Panc1 (cell line): ENCODE measurements around the gene METTL21C. TPM values are rescaled to one million over a fixed set of nuclear protein-coding genes. Genes with fewer than 3 reads are reported as not detected.

Source experiments
- ATAC-seq: fragments of 200-7000 bp; cut with Tn5 transposase; 2 replicates; pipeline ENCODE4 v1.9.1; 2020; ENCODE audit warnings: mild to moderate bottlenecking, moderate library complexity
- Bru-seq: library from RNA; stranded (reverse); fragments of 400-500 nt; gene quantifications from one replicate; lab custom pipeline; 2021; lab: Mats Ljungman, UMichigan
- BruChase-seq, 2 experiments: library from RNA; stranded (reverse); fragments of 400-500 nt; gene quantifications; one replicate each; lab custom pipeline; 2021; lab: Mats Ljungman, UMichigan
- BruUV-seq: library from RNA; stranded (reverse); fragments of 400-500 nt; replicated peaks from 2 replicates; lab custom pipeline; 2021; lab: Mats Ljungman, UMichigan
- CTCF ChIA-PET: fragments of 300-600 bp; sonication (Branson Sonifier 250); formaldehyde crosslinking; loops from one replicate; lab custom pipeline; 2022; ENCODE audit warnings: antibody characterized with exemption; lab: Charles Lee
- POLR2A ChIA-PET: fragments of 300-600 bp; sonication (Branson Sonifier 250); formaldehyde crosslinking; loops from one replicate; lab custom pipeline; 2022; ENCODE audit warnings: antibody characterized with exemption; lab: Charles Lee
- DNase-seq: peaks from one replicate; pipeline ENCODE4 v3.0.0-alpha.2; 2010; ENCODE audit warnings: low read depth, low spot score
- H3K27ac ChIP-seq: 2 replicates; pipeline ENCODE4 v1.5.1; 2011; ENCODE audit warnings: mild to moderate bottlenecking, low read length, inconsistent platforms
- H3K27me3 ChIP-seq: fragments of 200-500 bp; sonication (Bioruptor generic); 2 replicates; pipeline ENCODE4 v1.6.0; 2014; ENCODE audit warnings: low read length, inconsistent platforms; ENCODE audit not compliant: control insufficient read depth, insufficient read depth
- H3K36me3 ChIP-seq: fragments of 200-500 bp; sonication (Bioruptor generic); 2 replicates; pipeline ENCODE4 v1.5.1; 2014; ENCODE audit warnings: inconsistent platforms, mild to moderate bottlenecking, low read length, moderate library complexity; ENCODE audit not compliant: control insufficient read depth, insufficient read depth
- H3K4me1 ChIP-seq: 2 replicates; pipeline ENCODE4 v1.5.1; 2011; ENCODE audit warnings: inconsistent platforms, mild to moderate bottlenecking, low read length, moderate library complexity; ENCODE audit not compliant: control insufficient read depth, insufficient read depth
- H3K4me3 ChIP-seq, 2 experiments: 2 replicates each; pipeline ENCODE4 v1.5.1; 2011 to 2012; ENCODE audit warnings: low read depth in 2 of 2, low read length in 2 of 2, mild to moderate bottlenecking in 2 of 2, inconsistent platforms in 1 of 2, moderate library complexity in 1 of 2
- H3K9me3 ChIP-seq: fragments of 200-500 bp; sonication (Bioruptor generic); 2 replicates; pipeline ENCODE4 v1.5.1; 2014; ENCODE audit warnings: low read depth, mild to moderate bottlenecking, inconsistent platforms, low read length, moderate library complexity; ENCODE audit not compliant: control insufficient read depth, insufficient read depth
- POLR2AphosphoS5 ChIP-seq: IDR thresholded peaks from 2 replicates; pipeline ENCODE4 v1.6.1; 2012; ENCODE audit warnings: mild to moderate bottlenecking, low read depth, low read length, moderate library complexity
- SIN3A ChIP-seq: IDR thresholded peaks from 2 replicates; pipeline ENCODE4 v1.6.1; 2012; ENCODE audit warnings: low read depth, mild to moderate bottlenecking, low read length, moderate library complexity, borderline replicate concordance; ENCODE audit not compliant: insufficient read depth
- TCF7L2 ChIP-seq: IDR thresholded peaks from 2 replicates; pipeline ENCODE4 v1.6.1; 2011; ENCODE audit warnings: mild to moderate bottlenecking, low read depth, low read length, inconsistent platforms
- in situ Hi-C: cut with HindIII; loops from 2 replicates; pipeline ENCODE4 v1.10.0; 2016; ENCODE audit warnings: low sequenced_read_pairs, low pct_unique_long_range_greater_than_20kb
- intact Hi-C: fragments of 100-400 bp; cut with micrococcal nuclease; formaldehyde crosslinking; loops from one replicate; pipeline ENCODE4 v1.10.0; 2022; ENCODE audit not compliant: unreplicated experiment
- long read RNA-seq: library from polyadenylated mRNA; unstranded; transcript quantifications from one replicate; pipeline ENCODE4 v2.0.0, GENCODE V29; 2021; ENCODE audit not compliant: unreplicated experiment
- polyA plus RNA-seq: library from polyadenylated mRNA; unstranded; fragments of >200 nt; gene quantifications from one replicate; pipeline ENCODE4 v1.2.1, GENCODE V29; 2012; ENCODE audit warnings: missing spikeins; ENCODE audit not compliant: insufficient read length
- total RNA-seq: library from RNA; stranded (reverse); gene quantifications from one replicate; pipeline ENCODE4 v1.2.1, GENCODE V29; 2021; ENCODE audit not compliant: unreplicated experiment
- TF ChIP-seq, protein P1 (sequence below): fragments of 450-650 bp; IDR thresholded peaks from 2 replicates; pipeline ENCODE4 v1.5.1; 2017; ENCODE audit warnings: mild to moderate bottlenecking
- TF ChIP-seq, protein P2 (sequence below), 2 experiments: IDR thresholded peaks; 2 replicates each; pipeline ENCODE4 v1.6.1; 2011 to 2012; ENCODE audit warnings: low read depth in 2 of 2, control low read depth in 1 of 2, low read length in 1 of 2, mild to moderate bottlenecking in 1 of 2, moderate library complexity in 1 of 2; ENCODE audit not compliant: insufficient read depth in 1 of 2

Gene METTL21C
- not detected for total RNA-seq
- polyA plus RNA-seq = not detected
- Bru-seq, nascent RNA = not detected
- BruChase-seq, experiment 1, labeled RNA remaining after a 2-hour chase = not detected
- BruChase-seq, experiment 2, labeled RNA remaining after a 6-hour chase = not detected
- long read RNA-seq = 0 reads

DNA sequence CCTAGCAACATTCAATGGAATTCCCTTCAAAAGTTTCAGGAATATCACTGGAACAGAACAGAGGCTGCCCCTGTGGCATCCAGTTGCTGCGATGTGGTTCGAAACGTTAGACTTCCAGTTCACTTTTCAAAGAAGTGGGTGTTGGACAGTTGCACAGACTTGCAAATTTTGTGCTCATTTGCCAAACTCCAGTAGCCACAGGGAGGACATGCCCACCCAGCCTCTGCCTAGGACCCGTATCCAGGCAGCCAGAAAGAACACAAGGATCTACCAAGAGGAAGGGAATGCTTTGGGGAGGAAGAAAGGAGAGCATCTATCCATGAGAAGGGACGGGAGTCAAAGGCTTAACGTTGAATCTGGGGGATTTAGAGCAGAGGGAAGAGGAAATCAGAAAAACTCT is at the start of gene METTL21C:
Gene METTL21C, minus strand, starts transcription at position 108 of the 400 bp plus-strand sequence. CDS start 546 bp downstream, outside the sequence.
- ChIA-PET CTCF (no interaction called here), POLR2A (no interaction called here)
- ATAC-seq = no peak
- BruUV-seq = no TSS peak
- Histone ChIP-seq H3K4me1 (no peaks in the 10 kb centered on the region), H3K27ac (no peak within 1 kb of the TSS), H3K27me3 (no peaks in the 10 kb centered on the region), H3K4me3 (no peak within 1 kb of the TSS), H3K9me3 (no peaks in the 10 kb centered on the region), H3K36me3 (no peaks in the 10 kb centered on the region)
- no peak for DNase-seq
- in situ Hi-C loops (no loop called here), intact Hi-C loops (no loop called here)
- TF ChIP-seq TCF7L2 (no peak), SIN3A (no peak), POLR2AphosphoS5 (no peak)
- TF ChIP-seq, protein P1, sequence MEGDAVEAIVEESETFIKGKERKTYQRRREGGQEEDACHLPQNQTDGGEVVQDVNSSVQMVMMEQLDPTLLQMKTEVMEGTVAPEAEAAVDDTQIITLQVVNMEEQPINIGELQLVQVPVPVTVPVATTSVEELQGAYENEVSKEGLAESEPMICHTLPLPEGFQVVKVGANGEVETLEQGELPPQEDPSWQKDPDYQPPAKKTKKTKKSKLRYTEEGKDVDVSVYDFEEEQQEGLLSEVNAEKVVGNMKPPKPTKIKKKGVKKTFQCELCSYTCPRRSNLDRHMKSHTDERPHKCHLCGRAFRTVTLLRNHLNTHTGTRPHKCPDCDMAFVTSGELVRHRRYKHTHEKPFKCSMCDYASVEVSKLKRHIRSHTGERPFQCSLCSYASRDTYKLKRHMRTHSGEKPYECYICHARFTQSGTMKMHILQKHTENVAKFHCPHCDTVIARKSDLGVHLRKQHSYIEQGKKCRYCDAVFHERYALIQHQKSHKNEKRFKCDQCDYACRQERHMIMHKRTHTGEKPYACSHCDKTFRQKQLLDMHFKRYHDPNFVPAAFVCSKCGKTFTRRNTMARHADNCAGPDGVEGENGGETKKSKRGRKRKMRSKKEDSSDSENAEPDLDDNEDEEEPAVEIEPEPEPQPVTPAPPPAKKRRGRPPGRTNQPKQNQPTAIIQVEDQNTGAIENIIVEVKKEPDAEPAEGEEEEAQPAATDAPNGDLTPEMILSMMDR = no peak
- TF ChIP-seq, protein P2, sequence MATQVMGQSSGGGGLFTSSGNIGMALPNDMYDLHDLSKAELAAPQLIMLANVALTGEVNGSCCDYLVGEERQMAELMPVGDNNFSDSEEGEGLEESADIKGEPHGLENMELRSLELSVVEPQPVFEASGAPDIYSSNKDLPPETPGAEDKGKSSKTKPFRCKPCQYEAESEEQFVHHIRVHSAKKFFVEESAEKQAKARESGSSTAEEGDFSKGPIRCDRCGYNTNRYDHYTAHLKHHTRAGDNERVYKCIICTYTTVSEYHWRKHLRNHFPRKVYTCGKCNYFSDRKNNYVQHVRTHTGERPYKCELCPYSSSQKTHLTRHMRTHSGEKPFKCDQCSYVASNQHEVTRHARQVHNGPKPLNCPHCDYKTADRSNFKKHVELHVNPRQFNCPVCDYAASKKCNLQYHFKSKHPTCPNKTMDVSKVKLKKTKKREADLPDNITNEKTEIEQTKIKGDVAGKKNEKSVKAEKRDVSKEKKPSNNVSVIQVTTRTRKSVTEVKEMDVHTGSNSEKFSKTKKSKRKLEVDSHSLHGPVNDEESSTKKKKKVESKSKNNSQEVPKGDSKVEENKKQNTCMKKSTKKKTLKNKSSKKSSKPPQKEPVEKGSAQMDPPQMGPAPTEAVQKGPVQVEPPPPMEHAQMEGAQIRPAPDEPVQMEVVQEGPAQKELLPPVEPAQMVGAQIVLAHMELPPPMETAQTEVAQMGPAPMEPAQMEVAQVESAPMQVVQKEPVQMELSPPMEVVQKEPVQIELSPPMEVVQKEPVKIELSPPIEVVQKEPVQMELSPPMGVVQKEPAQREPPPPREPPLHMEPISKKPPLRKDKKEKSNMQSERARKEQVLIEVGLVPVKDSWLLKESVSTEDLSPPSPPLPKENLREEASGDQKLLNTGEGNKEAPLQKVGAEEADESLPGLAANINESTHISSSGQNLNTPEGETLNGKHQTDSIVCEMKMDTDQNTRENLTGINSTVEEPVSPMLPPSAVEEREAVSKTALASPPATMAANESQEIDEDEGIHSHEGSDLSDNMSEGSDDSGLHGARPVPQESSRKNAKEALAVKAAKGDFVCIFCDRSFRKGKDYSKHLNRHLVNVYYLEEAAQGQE (IDR thresholded peaks at IDR 0.05; ENCODE audit: insufficient read depth in 1 of 2, low read depth in 2 of 2, low read length in 1 of 2) = no peak

DNA sequence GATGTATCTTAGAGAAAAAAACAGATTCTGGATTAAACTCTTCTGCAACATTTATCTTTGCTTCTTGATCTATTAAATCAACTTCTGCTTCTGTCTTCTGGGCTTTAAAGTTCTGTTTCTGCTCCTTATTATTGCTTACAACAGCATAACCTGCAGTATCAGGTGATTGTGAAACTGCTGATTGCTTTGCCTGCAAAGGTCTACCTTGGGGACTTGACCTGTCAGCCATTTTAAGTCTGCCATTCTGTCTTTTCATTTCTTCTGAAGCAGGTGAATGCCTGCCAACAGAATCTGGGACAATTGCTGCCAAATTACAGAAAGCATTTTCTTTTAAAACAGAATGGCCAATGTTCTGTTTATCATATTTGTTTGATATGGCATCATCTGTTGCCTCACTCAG is 47.7 kb upstream of the METTL21C start:
- intact Hi-C loops = no loop called here

More for the DNA sequence above, 47.7 kb upstream of the METTL21C start:
- H3K4me1 ChIP-seq = no peaks in the 10 kb centered on the region
- H3K27me3 ChIP-seq = peaks cover 12% of the 10 kb centered on the region
- DNase-seq = no peak
- no peak for ATAC-seq
- H3K4me3 ChIP-seq = no peak overlapping the region
- no peaks in the 10 kb centered on the region for H3K36me3 ChIP-seq
- H3K27ac ChIP-seq = no peak overlapping the region
- H3K9me3 ChIP-seq = no peaks in the 10 kb centered on the region
- ChIA-PET CTCF (no interaction called here), POLR2A (no interaction called here)
- no peak for TF ChIP-seq SIN3A
- TF ChIP-seq POLR2AphosphoS5 = no peak
- TF ChIP-seq, protein P2 (IDR thresholded peaks at IDR 0.05; ENCODE audit: insufficient read depth in 1 of 2, low read depth in 2 of 2, low read length in 1 of 2) = no peak
- TF ChIP-seq, protein P1 = no peak
- no peak for TF ChIP-seq TCF7L2
- in situ Hi-C loops = no loop called here
- BruUV-seq = no TSS peak
